CD14-positive monocyte (primary cell): ENCODE results near the gene MUC6. TPM values are rescaled to one million over a fixed set of nuclear protein-coding genes. Genes with fewer than 3 reads are reported as not detected.

ENCODE experiments used
- DNase-seq, 3 donors: peaks; one replicate each; pipeline ENCODE4 v3.0.0-alpha.2; 2011 to 2022
- H2AFZ ChIP-seq: 2 replicates; pipeline ENCODE4 v1.6.0; 2012; ENCODE audit warnings: mild to moderate bottlenecking, low read depth, low read length, inconsistent platforms; ENCODE audit not compliant: insufficient read depth, poor library complexity, severe bottlenecking
- H3K27ac ChIP-seq, 2 donors: 1 replicate in 1 of 2; 2 replicates in 1 of 2; pipeline ENCODE4 v1.5.1; 2012 to 2013; ENCODE audit warnings: low read length in 2 of 2, control low read depth in 1 of 2, inconsistent platforms in 1 of 2, low read depth in 1 of 2, mild to moderate bottlenecking in 1 of 2
- H3K27me3 ChIP-seq, 2 donors: one replicate each; pipeline versions ENCODE4 v1.6.0 to v1.6.1; 2011 to 2013; ENCODE audit warnings: low read length in 2 of 2; ENCODE audit not compliant: control insufficient read depth in 2 of 2, insufficient read depth in 2 of 2
- H3K36me3 ChIP-seq, 2 donors: replicated peaks in 1 of 2; 1 replicate in 1 of 2; 2 replicates in 1 of 2; pipeline versions ENCODE4 v1.5.1 to v1.6.1; 2012 to 2013; ENCODE audit warnings: low read length in 2 of 2, control low read depth in 1 of 2, inconsistent platforms in 1 of 2, mild to moderate bottlenecking in 1 of 2; ENCODE audit not compliant: insufficient read depth in 2 of 2, control insufficient read depth in 1 of 2
- H3K4me1 ChIP-seq, 2 donors: 1 replicate in 1 of 2; 2 replicates in 1 of 2; pipeline versions ENCODE4 v1.5.1 to v1.6.1; 2012 to 2013; ENCODE audit warnings: low read length in 2 of 2, control low read depth in 1 of 2, inconsistent platforms in 1 of 2, mild to moderate bottlenecking in 1 of 2, moderate library complexity in 1 of 2; ENCODE audit not compliant: insufficient read depth in 2 of 2, control insufficient read depth in 1 of 2
- H3K4me2 ChIP-seq: replicated peaks from 2 replicates; pipeline ENCODE3; 2012; ENCODE audit warnings: low read length, moderate library complexity, mild to moderate bottlenecking; ENCODE audit not compliant: poor library complexity, severe bottlenecking; ENCODE audit errors: extremely low read depth
- H3K4me3 ChIP-seq, 3 experiments: fragments of 200-600 bp in 1 of 3; sonication (generic) in 1 of 3; replicated peaks in 1 of 3; 1 replicate in 2 of 3; 2 replicates in 1 of 3; pipeline ENCODE4 v1.5.1; 2011 to 2013; ENCODE audit warnings: low read length in 3 of 3, mild to moderate bottlenecking in 3 of 3, control low read depth in 2 of 3, low read depth in 2 of 3, inconsistent platforms in 1 of 3, moderate library complexity in 1 of 3
- H3K79me2 ChIP-seq: 2 replicates; pipeline ENCODE4 v1.6.0; 2012; ENCODE audit warnings: mild to moderate bottlenecking, control low read depth, inconsistent platforms, low read length, moderate library complexity; ENCODE audit not compliant: insufficient read depth
- H3K9ac ChIP-seq: 2 replicates; pipeline ENCODE4 v1.6.0; 2017; ENCODE audit warnings: low read length, mild to moderate bottlenecking; ENCODE audit not compliant: insufficient read depth, poor library complexity, severe bottlenecking
- H3K9me3 ChIP-seq, 2 donors: replicated peaks in 1 of 2; 1 replicate in 1 of 2; 2 replicates in 1 of 2; pipeline versions ENCODE4 v1.5.1 to v1.6.1; 2012 to 2013; ENCODE audit warnings: low read length in 2 of 2, control low read depth in 1 of 2; ENCODE audit not compliant: control insufficient read depth in 1 of 2, insufficient read depth in 1 of 2
- H4K20me1 ChIP-seq: 2 replicates; pipeline ENCODE4 v1.6.0; 2012; ENCODE audit warnings: mild to moderate bottlenecking, low read length, control low read depth, moderate library complexity; ENCODE audit not compliant: insufficient read depth
- H3K27ac Mint-ChIP-seq, 7 donors: one replicate each; pipeline ENCODE4 v1.8.0; 2020; ENCODE audit warnings: mild to moderate bottlenecking in 7 of 7, mixed read lengths in 7 of 7, moderate library complexity in 6 of 7, inconsistent platforms in 2 of 7
- H3K27me3 Mint-ChIP-seq, 3 donors: one replicate each; pipeline ENCODE4 v1.8.0; 2021 to 2022; ENCODE audit warnings: low read depth in 3 of 3, mild to moderate bottlenecking in 3 of 3, mixed read lengths in 3 of 3, moderate library complexity in 3 of 3, inconsistent platforms in 1 of 3
- H3K36me3 Mint-ChIP-seq, 2 donors: one replicate each; pipeline ENCODE4 v1.8.0; 2020; ENCODE audit warnings: mixed read lengths in 2 of 2, inconsistent platforms in 1 of 2, mild to moderate bottlenecking in 1 of 2
- H3K4me1 Mint-ChIP-seq: one replicate; pipeline ENCODE4 v1.8.0; 2020; ENCODE audit warnings: mild to moderate bottlenecking, mixed read lengths
- H3K4me3 Mint-ChIP-seq, 2 donors: one replicate each; pipeline ENCODE4 v1.8.0; 2020; ENCODE audit warnings: mild to moderate bottlenecking in 2 of 2, mixed read lengths in 2 of 2, moderate library complexity in 1 of 2
- H3K9me3 Mint-ChIP-seq, 7 donors: one replicate each; pipeline ENCODE4 v1.8.0; 2020 to 2022; ENCODE audit warnings: mixed read lengths in 7 of 7, mild to moderate bottlenecking in 6 of 7, moderate library complexity in 6 of 7, inconsistent platforms in 2 of 7
- CTCF ChIP-seq: fragments of 200-600 bp; IDR thresholded peaks from one replicate; pipeline ENCODE4 v1.8.0; 2022; ENCODE audit warnings: antibody characterized with exemption, mild to moderate bottlenecking
- WGBS: methylation state at CpG from one replicate; pipeline ENCODE4 v1.1.5; 2013; ENCODE audit warnings: missing lambda C conversion rate; ENCODE audit not compliant: insufficient coverage; 5-methylcytosine and 5-hydroxymethylcytosine counted together
- intact Hi-C, 2 donors: fragments of 100-400 bp; cut with micrococcal nuclease; formaldehyde crosslinking; loops; one replicate each; pipeline versions ENCODE4 v1.15.0 to v1.15.1; 2023
- polyA plus RNA-seq, 3 donors: library from polyadenylated mRNA; depleted of rRNA in 1 of 3; unstranded in 2 of 3; stranded (reverse) in 1 of 3; fragments of 300-500 nt in 2 of 3; fragments of >200 nt in 1 of 3; fragmentation: Illumina TruSeq in 2 of 3; gene quantifications; 1 replicate in 2 of 3; 2 replicates in 1 of 3; pipeline ENCODE4 v1.2.3, GENCODE V29; 2012 to 2021

The MUC6 gene
- polyA plus RNA-seq, 3 donors = not detected

- Mint-ChIP-seq H3K4me3 (no peak overlapping the region), H3K4me1 (no peaks in the 10 kb centered on the region), H3K9me3 (peaks cover 0 to 6% (median 2%) of the 10 kb centered on the region in 7 donors), H3K27me3 (peaks cover 0 to 3% (median 0%) of the 10 kb centered on the region in 3 donors), H3K36me3 (no peaks in the 10 kb centered on the region), H3K27ac (no peak overlapping the region)
- H3K27ac ChIP-seq = no peak overlapping the region
- intact Hi-C loops = no loop called here
- 88% methylated on average over 36 of the region's 36 CpGs for WGBS
- no peaks in the 10 kb centered on the region for H3K27me3 ChIP-seq
- no peaks in the 10 kb centered on the region for H3K4me1 ChIP-seq
- H3K4me2 ChIP-seq = no peak overlapping the region
- H3K36me3 ChIP-seq = no peaks in the 10 kb centered on the region
- DNase-seq = no peak
- no peak overlapping the region for H3K4me3 ChIP-seq
- H3K79me2 ChIP-seq = no peaks in the 10 kb centered on the region
- TF ChIP-seq CTCF = no peak
- no peaks in the 10 kb centered on the region for H4K20me1 ChIP-seq
- no peaks in the 10 kb centered on the region for H3K9me3 ChIP-seq
- H2AFZ ChIP-seq = no peak overlapping the region
- no peak overlapping the region for H3K9ac ChIP-seq
Measured at GRCh38 chr11:1027483-1028290, 8.8 kb downstream of the MUC6 start.

GRCh38 chr11:1026641-1027482 lies 9.7 kb downstream of the MUC6 start:
- no peaks in the 10 kb centered on the region for H3K36me3 ChIP-seq
- H4K20me1 ChIP-seq = no peaks in the 10 kb centered on the region
- no peaks in the 10 kb centered on the region for H3K79me2 ChIP-seq
- H3K4me1 Mint-ChIP-seq = no peaks in the 10 kb centered on the region
- H3K9me3 Mint-ChIP-seq = no peaks in the 10 kb centered on the region
- no peaks in the 10 kb centered on the region for H3K36me3 Mint-ChIP-seq
- H3K4me2 ChIP-seq = no peak overlapping the region
- H3K27ac Mint-ChIP-seq = no peak overlapping the region
- no peaks in the 10 kb centered on the region for H3K9me3 ChIP-seq
- no peak overlapping the region for H2AFZ ChIP-seq
- TF ChIP-seq CTCF = no peak
- H3K27me3 ChIP-seq = no peaks in the 10 kb centered on the region
- H3K4me1 ChIP-seq = no peaks in the 10 kb centered on the region
- no peak for DNase-seq
- 80% methylated on average over 38 of the region's 46 CpGs for WGBS
- no peak overlapping the region for H3K4me3 ChIP-seq
- H3K9ac ChIP-seq = no peak overlapping the region
- no peak overlapping the region for H3K27ac ChIP-seq
- intact Hi-C loops = no loop called here
- H3K27me3 Mint-ChIP-seq = peaks cover 0 to 3% (median 0%) of the 10 kb centered on the region in 3 donors
- H3K4me3 Mint-ChIP-seq = no peak overlapping the region
